ENCODE data around the gene ARHGEF10L. TPM values are rescaled to one million over a fixed set of nuclear protein-coding genes. Genes with fewer than 3 reads are reported as not detected.

The ARHGEF10L gene
- total RNA-seq, 1 experiment from 2014 or later, result 21.6 TPM

DNA sequence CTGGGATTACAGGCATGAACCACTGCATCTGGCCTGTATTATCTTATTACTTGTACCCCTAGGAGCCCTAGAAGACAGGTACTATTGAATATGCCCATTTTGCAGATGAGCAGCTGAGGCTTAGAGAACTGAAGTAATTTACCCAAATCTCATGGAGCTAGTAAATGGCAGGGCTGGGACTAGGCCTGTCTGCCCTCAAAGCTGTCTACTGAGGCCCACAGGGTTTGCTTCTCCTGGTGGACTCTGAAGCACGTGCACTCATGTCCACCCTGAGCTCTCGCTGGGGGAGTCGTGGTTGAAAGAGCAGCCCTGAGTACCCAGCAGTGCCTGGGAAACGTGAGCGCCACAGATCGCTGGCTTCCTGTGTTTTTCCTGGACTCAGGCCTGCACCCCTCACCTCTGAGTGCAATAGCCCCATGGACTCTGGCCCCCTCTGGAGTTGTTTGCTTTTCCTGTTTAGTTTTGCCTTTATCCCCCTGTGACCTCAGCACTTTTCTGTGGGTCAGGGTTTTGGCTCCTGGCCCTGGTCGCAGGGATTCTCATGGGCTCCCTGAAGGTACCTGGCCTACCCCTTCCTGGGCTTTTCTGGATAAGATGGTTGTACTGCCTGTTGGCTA lies 52.4 kb downstream of the ARHGEF10L start:
- no peak overlapping the region for H2AFZ ChIP-seq
- no peak overlapping the region for H3K4me3 ChIP-seq
- no peak for DNase-seq
- H3F3A ChIP-seq (ENCODE audit: insufficient read depth, low read depth), result peaks cover 8% of the 10 kb centered on the region; the same call in 1 of the 2 replicates
- H3K36me3 ChIP-seq (ENCODE audit: low read depth), result no peaks in the 10 kb centered on the region
- no peak for TF ChIP-seq EZH2 (IDR thresholded peaks at IDR 0.05; ENCODE audit: low read depth)
- TF ChIP-seq, protein P1, sequence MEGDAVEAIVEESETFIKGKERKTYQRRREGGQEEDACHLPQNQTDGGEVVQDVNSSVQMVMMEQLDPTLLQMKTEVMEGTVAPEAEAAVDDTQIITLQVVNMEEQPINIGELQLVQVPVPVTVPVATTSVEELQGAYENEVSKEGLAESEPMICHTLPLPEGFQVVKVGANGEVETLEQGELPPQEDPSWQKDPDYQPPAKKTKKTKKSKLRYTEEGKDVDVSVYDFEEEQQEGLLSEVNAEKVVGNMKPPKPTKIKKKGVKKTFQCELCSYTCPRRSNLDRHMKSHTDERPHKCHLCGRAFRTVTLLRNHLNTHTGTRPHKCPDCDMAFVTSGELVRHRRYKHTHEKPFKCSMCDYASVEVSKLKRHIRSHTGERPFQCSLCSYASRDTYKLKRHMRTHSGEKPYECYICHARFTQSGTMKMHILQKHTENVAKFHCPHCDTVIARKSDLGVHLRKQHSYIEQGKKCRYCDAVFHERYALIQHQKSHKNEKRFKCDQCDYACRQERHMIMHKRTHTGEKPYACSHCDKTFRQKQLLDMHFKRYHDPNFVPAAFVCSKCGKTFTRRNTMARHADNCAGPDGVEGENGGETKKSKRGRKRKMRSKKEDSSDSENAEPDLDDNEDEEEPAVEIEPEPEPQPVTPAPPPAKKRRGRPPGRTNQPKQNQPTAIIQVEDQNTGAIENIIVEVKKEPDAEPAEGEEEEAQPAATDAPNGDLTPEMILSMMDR (conservative IDR thresholded peaks at IDR 0.05), result no peak
- H3K27ac ChIP-seq, result no peak overlapping the region
- intact Hi-C loops (cut with micrococcal nuclease; ENCODE audit: unreplicated experiment), result no loop called here
- H3K9me2 ChIP-seq (ENCODE audit: insufficient read depth), result no peaks in the 10 kb centered on the region
- POLR2A ChIA-PET (ENCODE audit: unreplicated experiment), result no interaction called here
- no peaks in the 10 kb centered on the region for H3K79me2 ChIP-seq (ENCODE audit: low read depth)
- no peaks in the 10 kb centered on the region for H4K20me1 ChIP-seq (ENCODE audit: insufficient read depth)
- no peaks in the 10 kb centered on the region for H3K9me3 ChIP-seq (ENCODE audit: insufficient read depth, low read depth)
- no TSS peak for BruUV-seq (replicated peaks)
- H3K4me2 ChIP-seq, result no peak overlapping the region
- CTCF ChIA-PET, result no interaction called here
- no peaks in the 10 kb centered on the region for H3K27me3 ChIP-seq (ENCODE audit: insufficient read depth, low read depth)
- H3K4me1 ChIP-seq (replicated peaks; ENCODE audit: insufficient read depth), result peaks cover 18% of the 10 kb centered on the region; the same call in 1 of the 2 replicates

DNA sequence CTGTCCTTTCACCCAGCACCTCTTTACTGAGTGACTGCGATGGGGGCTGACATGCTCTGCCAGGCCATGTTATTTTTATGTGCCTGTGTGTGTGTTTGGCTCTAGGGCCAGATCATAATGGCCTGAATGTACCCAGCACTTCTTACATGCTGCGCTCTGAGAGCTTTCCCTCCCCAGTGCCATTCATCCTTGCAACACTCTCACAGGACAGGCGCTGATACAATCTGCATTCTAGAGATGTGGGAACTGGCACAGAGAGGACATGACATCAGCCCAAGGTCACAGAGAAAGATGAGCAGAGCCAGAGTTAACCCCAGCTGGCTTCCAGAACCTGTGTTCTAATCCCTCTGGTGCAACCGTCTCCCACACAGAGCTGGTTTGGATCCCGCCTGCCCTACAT lies 54.5 kb downstream of the ARHGEF10L start:
- Histone ChIP-seq H2AFZ (no peak overlapping the region), H3K36me3 (ENCODE audit: low read depth) (no peaks in the 10 kb centered on the region), H3K27ac (no peak overlapping the region), H3K4me1 (replicated peaks; ENCODE audit: insufficient read depth) (0 out of 2 replicates have a peak, but pooled peaks cover 2% of the 10 kb centered on the region), H3K27me3 (ENCODE audit: insufficient read depth, low read depth) (no peaks in the 10 kb centered on the region), H4K20me1 (ENCODE audit: insufficient read depth) (no peaks in the 10 kb centered on the region), H3K9me3 (ENCODE audit: insufficient read depth, low read depth) (no peaks in the 10 kb centered on the region), H3K4me3 (no peak overlapping the region), H3F3A (ENCODE audit: insufficient read depth, low read depth) (no peaks in the 10 kb centered on the region), H3K9me2 (ENCODE audit: insufficient read depth) (no peaks in the 10 kb centered on the region), H3K79me2 (ENCODE audit: low read depth) (no peaks in the 10 kb centered on the region), H3K4me2 (no peak overlapping the region)
- TF ChIP-seq, protein P1 (conservative IDR thresholded peaks at IDR 0.05), result no peak
- no peak for TF ChIP-seq EZH2 (IDR thresholded peaks at IDR 0.05; ENCODE audit: low read depth)
- BruUV-seq (replicated peaks), result no TSS peak
- no peak for DNase-seq
- POLR2A ChIA-PET (ENCODE audit: unreplicated experiment), result no interaction called here
- intact Hi-C loops (cut with micrococcal nuclease; ENCODE audit: unreplicated experiment), result no loop called here
- CTCF ChIA-PET, result no interaction called here

DNA sequence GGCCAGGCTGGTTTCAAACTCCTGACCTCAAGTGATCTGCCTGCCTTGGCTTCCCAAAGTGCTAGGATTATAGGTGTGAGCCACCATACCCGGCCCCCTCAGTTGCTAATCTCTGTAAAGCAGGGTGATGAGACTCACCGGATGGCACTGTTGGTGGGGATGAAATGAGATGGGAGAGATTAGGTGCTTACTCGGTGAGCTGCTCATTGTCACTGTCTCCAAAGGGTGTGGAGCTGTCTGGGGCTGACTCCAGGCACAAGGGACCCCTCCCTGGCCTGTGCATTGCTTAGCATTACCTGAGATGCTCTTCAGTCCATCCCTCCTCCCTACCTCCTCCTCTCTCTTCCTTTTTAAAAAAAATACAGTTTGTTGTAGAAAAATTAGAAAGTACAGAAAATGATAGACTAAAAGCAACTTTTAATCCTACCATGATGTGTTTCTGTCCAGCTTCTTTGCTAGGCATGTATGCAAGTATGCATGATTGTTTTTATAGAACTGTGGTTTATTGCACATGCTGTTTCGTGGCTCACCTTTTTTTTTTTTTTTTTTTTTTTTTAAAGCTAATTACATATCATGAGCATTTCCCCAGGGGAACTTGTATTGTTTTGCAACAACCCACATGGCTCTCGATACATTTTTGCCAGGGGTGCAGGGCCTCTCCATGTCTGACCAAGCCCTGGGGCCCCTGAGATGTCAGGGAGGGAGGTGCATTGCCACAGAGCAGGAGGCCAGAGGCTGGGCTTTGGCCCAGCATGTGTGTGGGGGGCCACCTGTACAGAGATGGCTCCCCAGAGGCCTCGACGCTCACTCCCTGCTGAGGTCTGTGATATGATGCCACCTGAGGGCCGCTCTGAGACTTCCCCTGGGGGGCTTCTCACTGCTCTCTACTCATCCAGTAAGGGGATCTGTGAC lies 55.4 kb downstream of the ARHGEF10L start:
- no TSS peak for BruUV-seq (replicated peaks)
- Histone ChIP-seq H3K36me3 (ENCODE audit: low read depth) (no peaks in the 10 kb centered on the region), H3K27ac (no peak overlapping the region), H3K27me3 (ENCODE audit: insufficient read depth, low read depth) (no peaks in the 10 kb centered on the region), H3K4me2 (no peak overlapping the region), H2AFZ (no peak overlapping the region), H3K9me2 (ENCODE audit: insufficient read depth) (no peaks in the 10 kb centered on the region), H3F3A (ENCODE audit: insufficient read depth, low read depth) (no peaks in the 10 kb centered on the region), H3K4me3 (no peak overlapping the region), H3K4me1 (replicated peaks; ENCODE audit: insufficient read depth) (no peaks in the 10 kb centered on the region), H3K79me2 (ENCODE audit: low read depth) (no peaks in the 10 kb centered on the region), H3K9me3 (ENCODE audit: insufficient read depth, low read depth) (no peaks in the 10 kb centered on the region), H4K20me1 (ENCODE audit: insufficient read depth) (no peaks in the 10 kb centered on the region)
- intact Hi-C loops (cut with micrococcal nuclease; ENCODE audit: unreplicated experiment), result no loop called here
- no peak for TF ChIP-seq EZH2 (IDR thresholded peaks at IDR 0.05; ENCODE audit: low read depth)
- TF ChIP-seq, protein P1 (conservative IDR thresholded peaks at IDR 0.05), result no peak
- CTCF ChIA-PET, result no interaction called here
- no peak for DNase-seq
- POLR2A ChIA-PET (ENCODE audit: unreplicated experiment), result interaction anchor here (0.7 kb wide), 2 partner anchors 12 to 75 kb away, joined by 5 to 11 read pairs; no protein-coding TSS in a partner anchor
